B cell (primary cell): ENCODE results near the gene XNDC1N. TPM values are rescaled to one million over a fixed set of nuclear protein-coding genes. Genes with fewer than 3 reads are reported as not detected.

Experiments
- ATAC-seq: fragments of 200-7000 bp; cut with Tn5 transposase; one replicate; pipeline ENCODE4 v1.10.0; 2021; ENCODE audit warnings: low read depth, mild to moderate bottlenecking, moderate number of reproducible peaks, moderate library complexity
- CTCF ChIA-PET: fragments of 350-600 bp; sonication (Branson Sonifier 250); formaldehyde crosslinking; loops from one replicate; lab custom pipeline; 2021; ENCODE audit warnings: antibody characterized with exemption, inconsistent platforms; lab: Charles Lee
- POLR2A ChIA-PET: fragments of 350-600 bp; sonication (Branson Sonifier 250); formaldehyde crosslinking; loops from one replicate; lab custom pipeline; 2021; ENCODE audit warnings: antibody characterized with exemption; lab: Charles Lee
- DNase-seq: peaks from one replicate; pipeline ENCODE4 v3.0.0; 2013
- H2AFZ ChIP-seq: 2 replicates; pipeline ENCODE4 v1.6.1; 2012; ENCODE audit warnings: mild to moderate bottlenecking, low read depth, low read length; ENCODE audit not compliant: insufficient read depth, poor library complexity, severe bottlenecking
- H3K27ac ChIP-seq, 2 donors: 1 replicate in 1 of 2; 2 replicates in 1 of 2; pipeline ENCODE4 v1.5.1; 2012 to 2013; ENCODE audit warnings: low read length in 2 of 2, mild to moderate bottlenecking in 2 of 2, moderate library complexity in 1 of 2
- H3K27me3 ChIP-seq, 4 experiments: fragments of 200-600 bp in 1 of 4; sonication (generic) in 1 of 4; replicated peaks in 1 of 4; 1 replicate in 2 of 4; 2 replicates in 2 of 4; pipeline versions ENCODE4 v1.6.1 to v1.7.0; 2013 to 2016; ENCODE audit warnings: low read length in 3 of 4, mild to moderate bottlenecking in 2 of 4, mixed read lengths in 1 of 4, moderate library complexity in 1 of 4; ENCODE audit not compliant: insufficient read depth in 4 of 4, control insufficient read depth in 3 of 4; ENCODE audit errors: control extremely low read depth in 1 of 4
- H3K36me3 ChIP-seq, 2 experiments: replicated peaks in 1 of 2; 1 replicate in 1 of 2; 2 replicates in 1 of 2; pipeline versions ENCODE4 v1.6.1 to v1.7.1; 2013; ENCODE audit warnings: low read length in 1 of 2; ENCODE audit not compliant: insufficient read depth in 2 of 2, control insufficient read depth in 1 of 2; ENCODE audit errors: control extremely low read depth in 1 of 2, extremely low read depth in 1 of 2
- H3K4me1 ChIP-seq, 2 donors: fragments of 200-600 bp in 1 of 2; sonication (generic) in 1 of 2; 1 replicate in 1 of 2; 2 replicates in 1 of 2; pipeline versions ENCODE4 v1.5.1 to v1.6.1; 2013 to 2017; ENCODE audit warnings: low read length in 2 of 2; ENCODE audit not compliant: control insufficient read depth in 2 of 2, insufficient read depth in 2 of 2
- H3K4me2 ChIP-seq: replicated peaks from 2 replicates; pipeline ENCODE3; 2012; ENCODE audit warnings: mild to moderate bottlenecking, low read depth, low read length; ENCODE audit not compliant: poor library complexity, severe bottlenecking
- H3K4me3 ChIP-seq, 5 experiments: fragments of 200-600 bp in 1 of 5; sonication (generic) in 1 of 5; 1 replicate in 3 of 5; 2 replicates in 2 of 5; pipeline versions ENCODE4 v1.5.1 to v1.7.0; 2011 to 2016; ENCODE audit warnings: low read length in 4 of 5, mild to moderate bottlenecking in 4 of 5, low read depth in 2 of 5, control low read depth in 1 of 5, moderate library complexity in 1 of 5; ENCODE audit not compliant: insufficient read depth in 1 of 5; ENCODE audit errors: control extremely low read depth in 1 of 5, extremely low read depth in 1 of 5
- H3K79me2 ChIP-seq: fragments of 200-600 bp; sonication (generic); one replicate; pipeline ENCODE4 v1.6.0; 2016; ENCODE audit warnings: low read length; ENCODE audit not compliant: control insufficient read depth, insufficient read depth
- H3K9ac ChIP-seq: fragments of 200-600 bp; sonication (generic); 2 replicates; pipeline ENCODE4 v1.6.1; 2017; ENCODE audit warnings: mild to moderate bottlenecking, low read length, moderate library complexity
- H3K9me3 ChIP-seq, 3 donors: one replicate each; pipeline versions ENCODE4 v1.6.1 to v1.7.1; 2013; ENCODE audit warnings: low read length in 2 of 3; ENCODE audit not compliant: control insufficient read depth in 2 of 3, insufficient read depth in 1 of 3; ENCODE audit errors: control extremely low read depth in 1 of 3
- H4K20me1 ChIP-seq: 2 replicates; pipeline ENCODE4 v1.6.0; 2012; ENCODE audit warnings: mild to moderate bottlenecking, low read length; ENCODE audit not compliant: insufficient read depth, control insufficient read depth, poor library complexity, severe bottlenecking
- H3K27ac Mint-ChIP-seq: one replicate; pipeline ENCODE4 v1.8.0; 2021; ENCODE audit warnings: mixed read lengths
- H3K27me3 Mint-ChIP-seq: one replicate; pipeline ENCODE4 v1.8.0; 2021; ENCODE audit warnings: mixed read lengths
- H3K4me1 Mint-ChIP-seq: one replicate; pipeline ENCODE4 v1.8.0; 2021; ENCODE audit warnings: mixed read lengths
- H3K4me3 Mint-ChIP-seq: one replicate; pipeline ENCODE4 v1.8.0; 2021; ENCODE audit warnings: mixed read lengths
- H3K9me3 Mint-ChIP-seq: one replicate; pipeline ENCODE4 v1.8.0; 2022; ENCODE audit warnings: mixed read lengths; ENCODE audit not compliant: insufficient read depth
- CTCF ChIP-seq: fragments of 200-600 bp; IDR thresholded peaks from one replicate; pipeline ENCODE4 v1.8.0; 2022; ENCODE audit warnings: antibody characterized with exemption, mild to moderate bottlenecking
- EZH2 ChIP-seq: IDR thresholded peaks from 2 replicates; pipeline ENCODE4 v1.6.1; 2012; ENCODE audit warnings: borderline replicate concordance, low read depth, mild to moderate bottlenecking, moderate library complexity, low read length; ENCODE audit not compliant: insufficient read depth, poor library complexity, severe bottlenecking
- WGBS: methylation state at CpG from one replicate; pipeline ENCODE4 v1.1.5; 2013; ENCODE audit warnings: missing lambda C conversion rate; ENCODE audit not compliant: insufficient coverage; 5-methylcytosine and 5-hydroxymethylcytosine counted together
- intact Hi-C: fragments of 100-400 bp; cut with micrococcal nuclease; formaldehyde crosslinking; loops from one replicate; pipeline ENCODE4 v1.10.0; 2022
- polyA plus RNA-seq: library from polyadenylated mRNA; depleted of rRNA; stranded (reverse); fragments of >200 nt; gene quantifications from 2 replicates; pipeline ENCODE4 v1.2.3, GENCODE V29; 2012
- total RNA-seq, 2 donors: library from RNA; stranded (reverse); fragments of 120-200 nt in 1 of 2; gene quantifications; 1 replicate in 1 of 2; 2 replicates in 1 of 2; pipeline versions ENCODE4 v1.2.3 to v1.2.4, GENCODE V29; 2013 to 2022

XNDC1N gene
- total and polyA plus RNA-seq, 2 donors (not counting 1 experiment from before 2014, with no cell fraction given): 5.8 to 34.2 TPM

- Mint-ChIP-seq H3K4me1 (peaks cover 41% of the 10 kb centered on the region), H3K27me3 (no peaks in the 10 kb centered on the region), H3K9me3 (no peaks in the 10 kb centered on the region), H3K4me3 (no peak overlapping the region), H3K27ac (no peak overlapping the region)
- H3K9me3 ChIP-seq: no peaks in the 10 kb centered on the region
- peaks cover 5% of the 10 kb centered on the region for H4K20me1 ChIP-seq
- no peak for TF ChIP-seq CTCF
- no peak for TF ChIP-seq EZH2
- no peak for ATAC-seq
- no peak overlapping the region for H3K9ac ChIP-seq
- POLR2A ChIA-PET: no interaction called here
- H3K4me1 ChIP-seq: peaks cover 21 to 32% of the 10 kb centered on the region in 2 donors
- H2AFZ ChIP-seq: no peak overlapping the region
- 80% methylated on average over 1 of the region's 4 CpGs for WGBS
- H3K79me2 ChIP-seq: peaks cover 87% of the 10 kb centered on the region
- H3K4me3 ChIP-seq: no peak overlapping the region
- intact Hi-C loops: no loop called here
- CTCF ChIA-PET: interaction anchor here (0.7 kb wide), 1 partner anchor 60 kb away, joined by 3 read pairs; no protein-coding TSS in a partner anchor
- H3K27me3 ChIP-seq: no peaks in the 10 kb centered on the region
- H3K4me2 ChIP-seq: no peak overlapping the region
- H3K36me3 ChIP-seq: no peaks in the 10 kb centered on the region
- H3K27ac ChIP-seq: no peak overlapping the region
- DNase-seq: no peak
Measured at GRCh38 chr11:71935338-71935925, 7.0 kb upstream of the XNDC1N start.

- ChIA-PET POLR2A (interaction anchor here (1.4 kb wide), 1 partner anchor 148 kb away, joined by 3 read pairs; no protein-coding TSS in a partner anchor), CTCF (no interaction called here)
- Histone ChIP-seq H3K4me2 (peak overlapping the region; percentile 26), H3K79me2 (peaks cover 87% of the 10 kb centered on the region), H3K4me1 (peaks cover 33 to 44% of the 10 kb centered on the region in 2 donors), H3K9ac (no peak overlapping the region), H3K9me3 (no peaks in the 10 kb centered on the region), H2AFZ (no peak overlapping the region), H3K27me3 (no peaks in the 10 kb centered on the region), H3K27ac (peak overlapping the region; percentile 21 to 73), H3K4me3 (no peak overlapping the region), H3K36me3 (no peaks in the 10 kb centered on the region), H4K20me1 (peaks cover 5% of the 10 kb centered on the region)
- ATAC-seq: peak; percentile 84
- intact Hi-C loops: loop anchor here (5.0 kb wide), 1 partner anchor 58 kb away; no protein-coding TSS in a partner anchor
- H3K4me1 Mint-ChIP-seq: peaks cover 53% of the 10 kb centered on the region
- WGBS: no CpG with 5 or more reads among the region's 2 CpGs
- H3K4me3 Mint-ChIP-seq: peak overlapping the region; percentile 68
- no peaks in the 10 kb centered on the region for H3K27me3 Mint-ChIP-seq
- peak; percentile 76 for DNase-seq
- no peaks in the 10 kb centered on the region for H3K9me3 Mint-ChIP-seq
- H3K27ac Mint-ChIP-seq: peak overlapping the region; percentile 75
- TF ChIP-seq CTCF (no peak), EZH2 (no peak)
Measured at GRCh38 chr11:71934213-71934612, 5.8 kb upstream of the XNDC1N start.
